Stimulated activated CD4-positive, alpha-beta T cell treated with anti-CD3 and anti-CD28 coated beads, Interleukin-4, amount 100 ng/mL, for 48 hours (primary cell): Measurements from ENCODE around the gene TTC23L.

Experiments
- DNase-seq, 2 donors: peaks; one replicate each; pipeline ENCODE4 v3.0.0-alpha.2; 2020; ENCODE audit warnings: low read depth in 2 of 2

TTC23L gene

GRCh38 chr5:34833090-34833489 lies 5.9 kb upstream of the TTC23L start:
- no peak for DNase-seq

- DNase-seq = no peak
Measured at GRCh38 chr5:34833976-34834793, 4.8 kb upstream of the TTC23L start.

- DNase-seq = no peak
Measured at GRCh38 chr5:34834794-34835089, 4.2 kb upstream of the TTC23L start.

- DNase-seq = no peak
Measured at GRCh38 chr5:34835664-34836063, 3.3 kb upstream of the TTC23L start.

GRCh38 chr5:34841816-34842215 lies 2.9 kb downstream of the TTC23L start:
- DNase-seq = no peak

GRCh38 chr5:34842554-34842953 lies 3.6 kb downstream of the TTC23L start:
- DNase-seq = no peak

- no peak for DNase-seq
Measured at GRCh38 chr5:34843497-34843896, 4.5 kb downstream of the TTC23L start.

- DNase-seq = no peak
Measured at GRCh38 chr5:34844106-34844505, 5.1 kb downstream of the TTC23L start.

GRCh38 chr5:34844999-34845398 lies 6.0 kb downstream of the TTC23L start:
- DNase-seq = no peak

GRCh38 chr5:34847056-34847455 lies 8.1 kb downstream of the TTC23L start:
- no peak for DNase-seq

- no peak for DNase-seq
Measured at GRCh38 chr5:34847552-34847951, 8.6 kb downstream of the TTC23L start.

GRCh38 chr5:34848230-34848629 lies 9.3 kb downstream of the TTC23L start:
- DNase-seq = no peak

GRCh38 chr5:34849253-34849652 lies 10.3 kb downstream of the TTC23L start:
- DNase-seq = no peak

GRCh38 chr5:34854459-34855174 lies 15.7 kb downstream of the TTC23L start:
- no peak for DNase-seq

GRCh38 chr5:34857161-34857560 lies 18.2 kb downstream of the TTC23L start:
- DNase-seq = no peak

GRCh38 chr5:34857894-34858293 lies 18.9 kb downstream of the TTC23L start:
- no peak for DNase-seq

GRCh38 chr5:34858790-34859189 lies 19.8 kb downstream of the TTC23L start:
- DNase-seq = no peak

GRCh38 chr5:34859253-34859652 lies 20.3 kb downstream of the TTC23L start:
- no peak for DNase-seq

- DNase-seq = no peak
Measured at GRCh38 chr5:34863946-34864345, 25.0 kb downstream of the TTC23L start.

- DNase-seq = no peak
Measured at GRCh38 chr5:34865091-34865490, 26.1 kb downstream of the TTC23L start.

- no peak for DNase-seq
Measured at GRCh38 chr5:34866989-34867471, 28.1 kb downstream of the TTC23L start.

GRCh38 chr5:34867660-34868059 lies 28.7 kb downstream of the TTC23L start:
- DNase-seq = no peak

- DNase-seq = no peak
Measured at GRCh38 chr5:34868791-34869190, 29.8 kb downstream of the TTC23L start.
